Measurements from ENCODE around the gene RANBP3.
"Not testable (repeated sequence)": the region's sequence is repeated elsewhere in the genome, so short reads cannot be mapped to it uniquely, and the experiment has no call there.

DNA sequence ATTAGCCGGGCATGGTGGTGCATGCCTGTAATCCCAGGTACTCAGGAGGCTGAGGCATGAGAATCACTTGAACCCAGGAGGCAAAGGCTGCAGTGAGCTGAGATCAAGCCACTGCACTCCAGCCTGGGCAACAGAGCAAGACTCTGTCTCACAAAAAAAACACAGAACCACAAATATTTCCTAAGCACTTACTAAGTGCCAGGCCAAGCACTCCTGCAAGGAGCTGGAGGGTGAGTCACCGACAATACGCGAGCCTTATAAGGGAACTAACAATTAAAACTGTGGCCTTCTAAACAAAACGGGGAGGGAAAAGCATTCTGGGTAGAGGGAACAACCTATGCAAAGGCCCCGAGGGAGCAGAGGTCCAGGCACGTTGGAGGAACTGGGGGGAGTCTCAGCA lies 103.4 kb downstream of the RANBP3 start:
- TF ChIP-seq GABPA (IDR thresholded peaks at IDR 0.05; ENCODE audit: low read depth); EP300 (IDR thresholded peaks at IDR 0.05; ENCODE audit: borderline replicate concordance in 1 of 2, low read depth in 1 of 2, low read length in 1 of 2); CTCF (IDR thresholded peaks at IDR 0.05); POLR2AphosphoS5 (IDR thresholded peaks at IDR 0.05; ENCODE audit: low read depth, low read length); RAD21 (IDR thresholded peaks at IDR 0.05; ENCODE audit: low read length); SIN3A (IDR thresholded peaks at IDR 0.05; ENCODE audit: borderline replicate concordance, low read depth, low read length); RCOR1 (IDR thresholded peaks at IDR 0.05; ENCODE audit: low read length); FOSL2 (IDR thresholded peaks at IDR 0.05; ENCODE audit: borderline replicate concordance, low read depth); EZH2phosphoT487 (IDR thresholded peaks at IDR 0.05; ENCODE audit: borderline replicate concordance, low read depth); TEAD4 (IDR thresholded peaks at IDR 0.05; ENCODE audit: borderline replicate concordance, insufficient read depth); TAF1 (IDR thresholded peaks at IDR 0.05; ENCODE audit: borderline replicate concordance, low read depth, low read length); NFIC (IDR thresholded peaks at IDR 0.05; ENCODE audit: borderline replicate concordance): not testable (repeated sequence)
- TF ChIP-seq, protein P1, sequence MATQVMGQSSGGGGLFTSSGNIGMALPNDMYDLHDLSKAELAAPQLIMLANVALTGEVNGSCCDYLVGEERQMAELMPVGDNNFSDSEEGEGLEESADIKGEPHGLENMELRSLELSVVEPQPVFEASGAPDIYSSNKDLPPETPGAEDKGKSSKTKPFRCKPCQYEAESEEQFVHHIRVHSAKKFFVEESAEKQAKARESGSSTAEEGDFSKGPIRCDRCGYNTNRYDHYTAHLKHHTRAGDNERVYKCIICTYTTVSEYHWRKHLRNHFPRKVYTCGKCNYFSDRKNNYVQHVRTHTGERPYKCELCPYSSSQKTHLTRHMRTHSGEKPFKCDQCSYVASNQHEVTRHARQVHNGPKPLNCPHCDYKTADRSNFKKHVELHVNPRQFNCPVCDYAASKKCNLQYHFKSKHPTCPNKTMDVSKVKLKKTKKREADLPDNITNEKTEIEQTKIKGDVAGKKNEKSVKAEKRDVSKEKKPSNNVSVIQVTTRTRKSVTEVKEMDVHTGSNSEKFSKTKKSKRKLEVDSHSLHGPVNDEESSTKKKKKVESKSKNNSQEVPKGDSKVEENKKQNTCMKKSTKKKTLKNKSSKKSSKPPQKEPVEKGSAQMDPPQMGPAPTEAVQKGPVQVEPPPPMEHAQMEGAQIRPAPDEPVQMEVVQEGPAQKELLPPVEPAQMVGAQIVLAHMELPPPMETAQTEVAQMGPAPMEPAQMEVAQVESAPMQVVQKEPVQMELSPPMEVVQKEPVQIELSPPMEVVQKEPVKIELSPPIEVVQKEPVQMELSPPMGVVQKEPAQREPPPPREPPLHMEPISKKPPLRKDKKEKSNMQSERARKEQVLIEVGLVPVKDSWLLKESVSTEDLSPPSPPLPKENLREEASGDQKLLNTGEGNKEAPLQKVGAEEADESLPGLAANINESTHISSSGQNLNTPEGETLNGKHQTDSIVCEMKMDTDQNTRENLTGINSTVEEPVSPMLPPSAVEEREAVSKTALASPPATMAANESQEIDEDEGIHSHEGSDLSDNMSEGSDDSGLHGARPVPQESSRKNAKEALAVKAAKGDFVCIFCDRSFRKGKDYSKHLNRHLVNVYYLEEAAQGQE (IDR thresholded peaks at IDR 0.05; ENCODE audit: low read depth, low read length), result not testable (repeated sequence)
